GM18520 (cell line): ENCODE measurements around the gene BRICD5.

Experiments used
- ATAC-seq: cut with Tn5 transposase; IDR thresholded peaks from one replicate; pipeline ENCODE4 v1.9.1; 2021; ENCODE audit not compliant: unreplicated experiment

The BRICD5 gene

GRCh38 chr16:2199621-2200139 lies 11.0 kb downstream of the BRICD5 start:
- ATAC-seq: no peak

- ATAC-seq: no peak
These were observed 11.6 kb downstream of the BRICD5 start for GRCh38 chr16:2199095-2199494.

GRCh38 chr16:2198283-2198682 lies 12.4 kb downstream of the BRICD5 start:
- ATAC-seq: no peak

- ATAC-seq: no peak
These were observed 12.9 kb downstream of the BRICD5 start for GRCh38 chr16:2197765-2198164.

GRCh38 chr16:2196981-2197511 lies 13.6 kb downstream of the BRICD5 start:
- ATAC-seq: no peak

GRCh38 chr16:2196162-2196980 lies 14.3 kb downstream of the BRICD5 start, which contains the start of gene CASKIN1:
Gene CASKIN1 (minus strand): TSS chr16:2196605. CDS start chr16:2196432, 173 bp downstream.
- no peak for ATAC-seq

GRCh38 chr16:2195322-2196161 lies 15.1 kb downstream of the BRICD5 start:
- no peak for ATAC-seq

GRCh38 chr16:2194852-2195321 lies 15.8 kb downstream of the BRICD5 start:
- no peak for ATAC-seq

GRCh38 chr16:2194166-2194834 lies 16.4 kb downstream of the BRICD5 start:
- ATAC-seq: no peak

GRCh38 chr16:2191446-2191706 lies 19.3 kb downstream of the BRICD5 start:
- ATAC-seq: no peak

- ATAC-seq: no peak
These were observed 19.8 kb downstream of the BRICD5 start for GRCh38 chr16:2190659-2191445.

GRCh38 chr16:2190002-2190658 lies 20.5 kb downstream of the BRICD5 start:
- ATAC-seq: no peak

- no peak for ATAC-seq
These were observed 21.3 kb downstream of the BRICD5 start for GRCh38 chr16:2189252-2189893.

- ATAC-seq: no peak
These were observed 22.3 kb downstream of the BRICD5 start for GRCh38 chr16:2188395-2188794.

- ATAC-seq: no peak
These were observed 23.5 kb downstream of the BRICD5 start for GRCh38 chr16:2187212-2187611.

GRCh38 chr16:2186505-2186904 lies 24.2 kb downstream of the BRICD5 start:
- ATAC-seq: no peak

- ATAC-seq: no peak
These were observed 24.6 kb downstream of the BRICD5 start for GRCh38 chr16:2186064-2186463.

- no peak for ATAC-seq
These were observed 25.7 kb downstream of the BRICD5 start for GRCh38 chr16:2184962-2185361.

- no peak for ATAC-seq
These were observed 26.3 kb downstream of the BRICD5 start for GRCh38 chr16:2184346-2184745.
